ENCODE results near the gene IQGAP2.
"Not testable (repeated sequence)": the region's sequence is repeated elsewhere in the genome, so short reads cannot be mapped to it uniquely, and the experiment has no call there.

Gene IQGAP2

GRCh38 chr5:76670508-76670907, 267.4 kb downstream of the IQGAP2 start:
- no peak for FAIRE-seq

GRCh38 chr5:76672242-76672641, 269.2 kb downstream of the IQGAP2 start:
- FAIRE-seq: no peak

- no peak for FAIRE-seq
Measured at GRCh38 chr5:76673125-76673524, 270.0 kb downstream of the IQGAP2 start.

- FAIRE-seq: no peak
Measured at GRCh38 chr5:76674330-76675066, 271.4 kb downstream of the IQGAP2 start.

- FAIRE-seq: no peak
Measured at GRCh38 chr5:76675364-76675763, 272.3 kb downstream of the IQGAP2 start.

GRCh38 chr5:76677849-76678472, 274.9 kb downstream of the IQGAP2 start:
- FAIRE-seq: no peak

GRCh38 chr5:76679231-76679630, 276.1 kb downstream of the IQGAP2 start:
- peak; percentile 80 for FAIRE-seq

GRCh38 chr5:76680826-76681225, 277.7 kb downstream of the IQGAP2 start:
- not testable (repeated sequence) for FAIRE-seq

- FAIRE-seq: peak; percentile 60
Measured at GRCh38 chr5:76681287-76681686, 278.2 kb downstream of the IQGAP2 start.

- FAIRE-seq: no peak
Measured at GRCh38 chr5:76682387-76682786, 279.3 kb downstream of the IQGAP2 start.

GRCh38 chr5:76683816-76684731, 281.0 kb downstream of the IQGAP2 start:
- FAIRE-seq: no peak

- no peak for FAIRE-seq
Measured at GRCh38 chr5:76684756-76685519, 281.9 kb downstream of the IQGAP2 start.

GRCh38 chr5:76685704-76686103, 282.6 kb downstream of the IQGAP2 start:
- no peak for FAIRE-seq

GRCh38 chr5:76688212-76688611, 285.1 kb downstream of the IQGAP2 start:
- FAIRE-seq: no peak

- peak; percentile 62 for FAIRE-seq
Measured at GRCh38 chr5:76688836-76689235, 285.8 kb downstream of the IQGAP2 start.

- no peak for FAIRE-seq
Measured at GRCh38 chr5:76689321-76690036, 286.4 kb downstream of the IQGAP2 start.

- FAIRE-seq: peak; percentile 4
Measured at GRCh38 chr5:76690037-76690679, 287.1 kb downstream of the IQGAP2 start.

GRCh38 chr5:76690704-76691466, 287.8 kb downstream of the IQGAP2 start:
- FAIRE-seq: no peak

- FAIRE-seq: no peak
Measured at GRCh38 chr5:76691467-76692273, 288.6 kb downstream of the IQGAP2 start.

GRCh38 chr5:76692274-76692540, 289.1 kb downstream of the IQGAP2 start:
- FAIRE-seq: no peak

Data from endometrium (tissue), 2 donors.